HG03135 (cell line): ENCODE results near the gene UNC93A.
"Not testable (repeated sequence)": the region's sequence is repeated elsewhere in the genome, so short reads cannot be mapped to it uniquely, and the experiment has no call there.

Experiments
- ATAC-seq: cut with Tn5 transposase; IDR thresholded peaks from one replicate; pipeline ENCODE4 v1.9.1; 2021; ENCODE audit warnings: mild to moderate bottlenecking, moderate library complexity; ENCODE audit not compliant: unreplicated experiment

UNC93A gene

GRCh38 chr6:167308207-167308606, 17.1 kb downstream of the UNC93A start:
- ATAC-seq = no peak

DNA sequence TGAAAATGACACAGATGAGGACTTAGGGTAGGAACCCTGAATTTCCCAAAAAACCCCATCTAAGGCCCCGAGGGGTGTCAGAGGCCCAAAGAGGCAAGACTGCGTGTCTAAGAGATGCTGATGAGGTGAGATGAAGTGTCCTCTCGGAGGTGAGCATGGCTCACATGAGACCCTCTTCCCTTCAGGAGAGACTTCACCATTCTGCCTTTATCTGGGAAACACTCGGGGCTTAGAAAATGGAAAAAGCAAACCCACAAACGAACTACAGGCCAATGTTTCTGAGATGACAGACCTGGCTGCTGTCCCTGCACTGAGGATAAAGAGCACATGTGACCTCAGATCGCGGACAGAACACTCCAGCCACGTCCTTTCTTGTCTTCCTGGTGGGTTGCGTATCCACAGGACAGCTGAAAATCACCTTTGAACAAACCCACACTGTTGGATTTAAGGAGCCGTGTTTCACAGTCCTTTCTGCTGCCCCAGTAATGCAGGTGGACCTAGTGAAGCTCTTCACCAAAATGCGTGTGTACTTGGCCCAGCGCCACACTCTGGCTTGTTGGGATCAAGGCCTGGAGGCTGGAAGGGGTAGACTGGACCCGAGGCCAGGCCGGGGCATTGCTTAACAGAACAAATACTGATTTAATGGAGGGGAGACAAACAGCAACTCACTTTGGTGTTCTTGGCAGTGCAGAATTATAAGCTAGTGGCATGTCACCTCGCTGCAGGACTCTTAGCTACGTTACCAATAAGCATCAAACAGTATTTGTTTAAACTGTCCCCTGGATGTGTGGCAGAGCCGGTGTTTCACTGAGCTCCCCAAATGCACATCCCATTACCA, 18.5 kb downstream of the UNC93A start:
- ATAC-seq = not testable (repeated sequence)

- no peak for ATAC-seq
Measured at GRCh38 chr6:167311286-167311685, 20.2 kb downstream of the UNC93A start.

DNA sequence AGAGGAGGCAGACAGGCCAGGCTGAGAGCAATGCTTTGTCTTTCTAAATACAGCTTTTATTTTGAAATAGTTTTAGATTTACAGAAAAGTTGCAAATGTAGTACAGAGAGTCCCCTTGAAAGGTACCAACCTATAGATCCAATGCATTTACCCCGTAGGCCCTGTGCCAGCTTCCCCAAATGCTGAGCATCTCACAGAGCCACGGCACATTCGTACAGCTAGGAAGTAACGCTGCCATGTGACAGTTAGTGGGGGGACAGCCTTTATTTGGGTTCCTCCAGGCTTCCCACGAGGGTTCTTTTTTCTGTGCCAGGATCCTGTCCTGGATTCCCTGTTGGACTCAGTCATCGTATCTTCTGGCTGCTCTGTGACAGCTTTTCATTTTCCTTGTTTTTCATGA, 20.6 kb downstream of the UNC93A start:
- not testable (repeated sequence) for ATAC-seq

- no peak for ATAC-seq
Measured at GRCh38 chr6:167314180-167314821, 23.2 kb downstream of the UNC93A start.

DNA sequence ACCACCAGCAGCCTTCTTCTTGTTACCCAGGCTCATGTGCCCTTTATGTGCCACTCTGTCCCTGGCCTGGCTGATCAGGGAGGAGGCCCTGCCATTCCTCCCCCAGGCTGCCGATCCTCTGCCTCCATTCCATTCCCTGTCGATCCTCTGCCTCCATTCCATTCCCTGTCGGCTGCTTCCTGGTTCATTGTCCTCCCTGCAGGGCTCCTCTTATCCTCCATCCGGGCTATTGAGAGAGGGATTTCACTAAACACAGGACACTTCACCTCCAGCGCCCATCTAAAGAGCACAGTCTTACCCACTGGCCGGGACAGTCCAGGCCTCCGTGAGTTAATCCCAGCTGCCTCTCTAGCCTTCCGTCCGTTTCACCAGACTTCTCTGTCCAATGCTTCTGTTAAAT, 26.1 kb downstream of the UNC93A start:
- ATAC-seq = no peak

DNA sequence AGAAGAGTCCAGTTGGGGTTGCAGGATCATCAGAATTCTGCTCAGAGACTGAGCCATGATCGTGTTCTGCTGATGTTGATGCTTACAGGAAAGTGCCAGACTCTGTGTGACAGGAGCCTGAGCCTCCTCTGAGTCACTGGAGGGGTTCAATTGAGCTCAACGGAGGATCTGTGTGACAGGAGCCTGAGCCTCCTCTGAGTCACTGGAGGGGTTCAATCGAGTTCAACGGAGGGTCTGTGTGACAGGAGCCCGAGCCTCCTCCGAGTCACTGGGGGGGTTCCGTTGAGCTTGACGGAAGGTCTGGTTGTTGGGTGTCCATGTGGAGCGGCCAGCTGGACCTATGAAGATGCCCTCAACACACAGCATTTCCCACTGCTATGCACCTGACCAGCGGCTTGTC, 27.2 kb downstream of the UNC93A start:
- ATAC-seq = not testable (repeated sequence)

DNA sequence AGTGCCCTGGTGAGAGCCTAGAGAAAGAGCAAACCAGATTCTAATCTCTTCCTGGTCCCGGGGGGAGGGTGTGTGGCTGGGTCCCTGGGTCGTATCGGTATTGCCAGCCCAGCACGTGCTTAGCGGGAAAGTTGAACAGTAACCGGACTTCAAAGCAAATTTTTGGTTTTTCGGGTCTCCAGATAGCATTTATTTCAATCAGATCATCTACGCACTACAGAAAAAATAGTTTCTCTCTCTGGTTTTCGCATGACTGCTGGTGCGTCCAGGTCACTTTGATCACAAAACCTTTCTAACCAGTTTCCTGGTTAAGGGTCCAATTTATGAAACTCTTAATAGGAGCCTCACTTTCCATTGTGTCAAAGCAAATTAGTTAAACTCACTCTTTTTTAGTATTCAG, 27.7 kb downstream of the UNC93A start:
- ATAC-seq = not testable (repeated sequence)

GRCh38 chr6:167319856-167320753, 29.0 kb downstream of the UNC93A start:
- ATAC-seq = not testable (repeated sequence)

DNA sequence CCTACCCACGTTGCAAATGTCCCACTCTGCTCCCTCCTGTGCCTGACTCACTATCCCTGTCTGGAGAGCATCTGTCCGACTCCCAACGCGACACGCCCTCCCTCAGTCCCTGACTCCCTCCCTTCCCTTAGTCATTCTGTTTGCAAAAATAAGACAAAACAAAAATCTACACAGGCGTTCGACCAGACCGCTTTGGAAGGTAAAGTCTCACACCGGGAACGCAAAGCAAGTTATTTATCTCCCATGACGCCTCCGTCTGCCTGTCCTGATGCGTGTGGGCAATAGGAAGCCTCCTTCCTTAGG, 29.6 kb downstream of the UNC93A start:
- ATAC-seq = not testable (repeated sequence)

DNA sequence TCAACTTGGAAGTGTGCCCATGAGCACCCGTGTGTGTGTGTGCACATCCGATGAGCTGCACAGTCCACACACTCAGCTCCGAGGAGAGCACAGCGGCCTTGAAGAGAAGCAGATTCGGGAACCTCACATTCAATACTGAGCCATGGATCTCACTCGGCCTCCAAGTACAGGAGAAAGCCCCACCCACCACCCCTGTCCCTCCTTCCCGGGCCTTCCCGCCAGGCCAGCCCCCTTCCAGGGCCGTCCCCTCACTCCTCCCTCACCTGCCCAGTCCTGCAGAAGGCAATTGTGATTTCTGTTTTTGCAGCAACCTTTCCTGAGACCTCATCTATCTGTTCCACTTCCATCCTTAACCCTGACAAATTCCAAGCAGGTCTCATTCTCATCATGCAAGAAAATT, 30.1 kb downstream of the UNC93A start:
- not testable (repeated sequence) for ATAC-seq

GRCh38 chr6:167323111-167323510, 32.0 kb downstream of the UNC93A start:
- no peak for ATAC-seq

DNA sequence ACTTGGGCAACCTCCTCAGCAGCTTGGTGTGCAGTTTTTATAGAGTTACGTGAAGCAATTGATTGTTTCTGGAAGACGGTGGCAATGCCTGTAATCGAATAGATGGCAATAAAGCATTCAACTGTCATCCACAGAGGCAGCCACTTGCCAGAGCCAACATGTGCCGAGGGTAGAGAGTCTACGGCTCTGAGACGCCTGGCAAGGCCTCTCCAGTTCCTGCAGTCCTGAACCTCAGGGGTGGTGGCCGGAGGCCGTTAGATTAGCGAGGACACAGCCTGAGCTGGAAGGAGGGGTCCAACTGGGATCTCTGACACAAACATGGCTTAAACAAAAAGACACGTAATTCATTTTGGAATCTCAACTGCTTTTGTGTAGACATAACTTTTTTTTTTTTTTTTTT, 33.0 kb downstream of the UNC93A start:
- ATAC-seq = no peak

GRCh38 chr6:167325766-167326165, 34.7 kb downstream of the UNC93A start:
- no peak for ATAC-seq

DNA sequence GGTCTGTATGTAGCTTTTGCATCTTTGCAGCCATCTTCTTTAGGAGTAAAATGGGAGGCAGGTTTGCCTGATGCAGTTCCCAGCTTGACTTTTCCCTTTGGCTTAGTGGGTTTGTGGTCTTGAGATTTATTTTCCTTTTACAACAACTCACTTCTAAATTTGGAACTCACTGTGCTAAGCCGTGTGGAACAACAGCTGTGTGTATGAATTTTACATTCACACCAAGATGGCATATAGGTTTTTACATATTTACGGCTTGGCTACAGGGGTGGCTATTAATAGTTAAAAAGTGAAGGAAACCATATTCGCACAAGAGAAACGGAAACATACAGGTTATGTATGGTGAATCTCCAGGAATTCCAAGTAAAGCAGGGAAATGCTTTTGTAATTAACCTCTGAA, 36.3 kb downstream of the UNC93A start:
- no peak for ATAC-seq

- no peak for ATAC-seq
Measured at GRCh38 chr6:167328086-167328485, 37.0 kb downstream of the UNC93A start.

DNA sequence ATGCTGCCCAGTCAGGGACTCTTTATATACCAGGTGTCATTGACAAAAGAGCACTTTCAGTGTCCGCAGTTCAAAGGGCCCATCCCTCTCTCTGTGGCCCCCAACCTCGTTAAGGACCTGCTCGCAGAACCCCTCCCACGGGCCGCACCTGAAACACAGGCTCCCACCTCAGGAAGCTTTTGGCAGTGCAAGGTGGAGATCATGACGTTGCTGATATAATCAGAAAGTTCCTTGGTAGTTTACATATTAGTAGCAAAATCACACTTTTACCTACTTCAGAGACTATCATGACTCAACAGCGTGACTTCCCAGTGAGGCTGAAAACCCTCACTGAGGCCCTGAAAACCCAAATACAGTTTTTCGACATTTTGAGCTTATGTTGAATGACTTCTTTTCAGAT, 37.9 kb downstream of the UNC93A start:
- no peak for ATAC-seq

- no peak for ATAC-seq
Measured at GRCh38 chr6:167330750-167331149, 39.6 kb downstream of the UNC93A start.

- ATAC-seq = no peak
Measured at GRCh38 chr6:167331565-167331964, 40.5 kb downstream of the UNC93A start.

- no peak for ATAC-seq
Measured at GRCh38 chr6:167336844-167337630, 45.9 kb downstream of the UNC93A start.
